Measurements from ENCODE around the gene APOD.

- no peak for TF ChIP-seq ZSCAN30 (tag by site-specific recombination; IDR thresholded peaks at IDR 0.05)
- TF ChIP-seq ZNF701 (tag by site-specific recombination; IDR thresholded peaks at IDR 0.05) = no peak
Observed at GRCh38 chr3:195551381-195551978, 32.3 kb downstream of the APOD start.

Data from HEK293 (cell line).